Left lobe of liver (tissue), 2 donors: ENCODE data around the gene RIN3. TPM values are rescaled to one million over a fixed set of nuclear protein-coding genes. Genes with fewer than 3 reads are reported as not detected.
"Not testable (repeated sequence)": the region's sequence is repeated elsewhere in the genome, so short reads cannot be mapped to it uniquely, and the experiment has no call there.

Source experiments
- ATAC-seq: fragments of 200-7000 bp; cut with Tn5 transposase; one replicate; pipeline ENCODE4 v1.9.1; 2020; ENCODE audit warnings: mild to moderate bottlenecking, moderate library complexity
- DNase-seq: peaks from one replicate; pipeline ENCODE4 v3.0.0-alpha.2; 2020; ENCODE audit warnings: low spot score
- total RNA-seq: library from RNA; stranded (reverse); gene quantifications from one replicate; pipeline ENCODE4 v1.2.1, GENCODE V29; 2021
- donor health status: DM: no; HTN: no; CAD: no; lungs with moderate emphysema.
- donor health status: DM: no; HTN: yes; CAD: no.

The RIN3 gene
- total RNA-seq, 1 donor from 2014 or later, result 20.2 TPM

GRCh38 chr14:92527721-92528120 is 14.1 kb downstream of the RIN3 start:
- ATAC-seq (peak; percentile 8), DNase-seq (no peak)

GRCh38 chr14:92528486-92529100 is 15.0 kb downstream of the RIN3 start:
- DNase-seq, result no peak
- no peak for ATAC-seq

- no peak for ATAC-seq
- DNase-seq, result no peak
Observed at GRCh38 chr14:92529903-92530302, 16.3 kb downstream of the RIN3 start.

GRCh38 chr14:92531106-92531873 is 17.7 kb downstream of the RIN3 start:
- no peak for ATAC-seq
- DNase-seq, result no peak

GRCh38 chr14:92532490-92533163 is 19.0 kb downstream of the RIN3 start:
- ATAC-seq (peak; percentile 85), DNase-seq (peak; percentile 82)

- ATAC-seq (no peak), DNase-seq (no peak)
Observed at GRCh38 chr14:92534932-92535643, 21.5 kb downstream of the RIN3 start.

GRCh38 chr14:92536231-92536630 is 22.6 kb downstream of the RIN3 start:
- not testable (repeated sequence) for ATAC-seq, DNase-seq

- no peak for DNase-seq
- peak; percentile 28 for ATAC-seq
Observed at GRCh38 chr14:92538412-92538985, 24.9 kb downstream of the RIN3 start.

GRCh38 chr14:92539419-92539818 is 25.8 kb downstream of the RIN3 start:
- peak; percentile 79 for DNase-seq
- ATAC-seq, result peak; percentile 79

GRCh38 chr14:92539875-92540274 is 26.3 kb downstream of the RIN3 start:
- peak; percentile 12 for ATAC-seq

GRCh38 chr14:92540472-92541048 is 27.0 kb downstream of the RIN3 start:
- DNase-seq (peak; percentile 90), ATAC-seq (peak; percentile 76)

More at GRCh38 chr14:92539875-92540274, 26.3 kb downstream of the RIN3 start:
- no peak for DNase-seq

- no peak for ATAC-seq
- no peak for DNase-seq
Observed at GRCh38 chr14:92542766-92543554, 29.4 kb downstream of the RIN3 start.

GRCh38 chr14:92544051-92544720 is 30.6 kb downstream of the RIN3 start:
- no peak for ATAC-seq
- no peak for DNase-seq

GRCh38 chr14:92546347-92547053 is 32.9 kb downstream of the RIN3 start:
- peak; percentile 44 for ATAC-seq
- no peak for DNase-seq

GRCh38 chr14:92549105-92549858 is 35.7 kb downstream of the RIN3 start:
- ATAC-seq (peak; percentile 13), DNase-seq (no peak)

- ATAC-seq (peak; percentile 7), DNase-seq (no peak)
Observed at GRCh38 chr14:92549859-92550230, 36.3 kb downstream of the RIN3 start.

GRCh38 chr14:92551044-92551841 is 37.7 kb downstream of the RIN3 start:
- ATAC-seq (no peak), DNase-seq (no peak)
